HL-60/S4 treated with retinoic acid at 250 ng/mL for 4 days and 3 days (cell line): ENCODE results near the gene PTPRH.

Source experiments
- in situ Hi-C: fragments of 300-500 bp; cut with MboI; formaldehyde crosslinking; loops from 2 replicates; pipeline ENCODE4 v1.7.0; 2022; ENCODE audit warnings: low sequenced_read_pairs

The PTPRH gene

GRCh38 chr19:55161571-55162322, 47.6 kb downstream of the PTPRH start:
- in situ Hi-C loops, result no loop called here

GRCh38 chr19:55160986-55161365, 48.3 kb downstream of the PTPRH start:
- in situ Hi-C loops, result no loop called here

- in situ Hi-C loops, result no loop called here
Observed at GRCh38 chr19:55160128-55160985, 48.9 kb downstream of the PTPRH start.

- in situ Hi-C loops, result loop anchor here (10.0 kb wide), 1 partner anchor 466 kb away; the partner anchor contains the start of gene ZNF784
Observed at GRCh38 chr19:55158848-55159749, 50.2 kb downstream of the PTPRH start.

GRCh38 chr19:55158423-55158822, 50.9 kb downstream of the PTPRH start:
- in situ Hi-C loops, result loop anchor here (10.0 kb wide), 1 partner anchor 466 kb away; the partner anchor contains the start of gene ZNF784

- in situ Hi-C loops, result loop anchor here (10.0 kb wide), 1 partner anchor 468 kb away; the partner anchor contains the start of gene ZNF784
Observed at GRCh38 chr19:55157064-55157908, 52.0 kb downstream of the PTPRH start, which contains the start of gene TNNI3. Gene TNNI3 (minus strand): TSS chr19:55157732. CDS start chr19:55157589, 143 bp downstream.

GRCh38 chr19:55156202-55157063, 52.9 kb downstream of the PTPRH start:
- in situ Hi-C loops, result loop anchor here (10.0 kb wide), 1 partner anchor 468 kb away; the partner anchor contains the start of gene ZNF784

- in situ Hi-C loops, result loop anchor here (10.0 kb wide), 1 partner anchor 469 kb away; the partner anchor contains the start of gene ZNF784
Observed at GRCh38 chr19:55155784-55156183, 53.5 kb downstream of the PTPRH start.

GRCh38 chr19:55153652-55154264, 55.5 kb downstream of the PTPRH start:
- in situ Hi-C loops, result loop anchor here (10.0 kb wide), 1 partner anchor 471 kb away; the partner anchor contains the start of gene ZNF784

GRCh38 chr19:55152017-55152416, 57.3 kb downstream of the PTPRH start:
- in situ Hi-C loops, result loop anchor here (10.0 kb wide), 1 partner anchor 473 kb away; the partner anchor contains the start of gene ZNF784

- in situ Hi-C loops, result loop anchor here (10.0 kb wide), 1 partner anchor 475 kb away; the partner anchor contains the start of gene ZNF784
Observed at GRCh38 chr19:55149078-55150003, 60.0 kb downstream of the PTPRH start, which contains the start of gene TNNT1. Gene TNNT1 (minus strand): TSS chr19:55149206. CDS start chr19:55147157, 2,049 bp downstream.

GRCh38 chr19:55147545-55148251, 61.6 kb downstream of the PTPRH start:
- in situ Hi-C loops, result no loop called here

- in situ Hi-C loops, result no loop called here
Observed at GRCh38 chr19:55146705-55147273, 62.5 kb downstream of the PTPRH start.

GRCh38 chr19:55146078-55146704, 63.1 kb downstream of the PTPRH start:
- in situ Hi-C loops, result no loop called here

GRCh38 chr19:55145232-55145631, 64.1 kb downstream of the PTPRH start:
- in situ Hi-C loops, result no loop called here
